Smooth muscle cell (in vitro differentiated cells): ENCODE measurements around the gene SPSB1. TPM values are rescaled to one million over a fixed set of nuclear protein-coding genes. Genes with fewer than 3 reads are reported as not detected.

ENCODE experiments used
- DNase-seq: peaks from one replicate; lab custom pipeline; 2025; ENCODE audit not compliant: unreplicated experiment; lab: John Stamatoyannopoulos, UW
- H2AFZ ChIP-seq: fragments of 200-600 bp; sonication (generic); 2 replicates; pipeline ENCODE4 v1.6.0; 2016; ENCODE audit warnings: antibody characterized with exemption, low read depth, mild to moderate bottlenecking
- H3F3A ChIP-seq: fragments of 200-600 bp; sonication (generic); 2 replicates; pipeline ENCODE4 v1.6.0; 2017; ENCODE audit warnings: antibody characterized with exemption, low read depth
- H3K27ac ChIP-seq: fragments of 200-600 bp; sonication (generic); 2 replicates; pipeline ENCODE4 v1.5.1; 2016; ENCODE audit warnings: low read depth, mild to moderate bottlenecking
- H3K27me3 ChIP-seq: fragments of 200-600 bp; sonication (generic); 2 replicates; pipeline ENCODE4 v1.6.1; 2016; ENCODE audit warnings: low read depth, mild to moderate bottlenecking
- H3K36me3 ChIP-seq: fragments of 200-600 bp; sonication (generic); 2 replicates; pipeline ENCODE4 v1.5.1; 2016; ENCODE audit warnings: low read depth
- H3K4me1 ChIP-seq: fragments of 200-600 bp; sonication (generic); 2 replicates; pipeline ENCODE4 v1.5.1; 2016; ENCODE audit warnings: low read depth
- H3K4me2 ChIP-seq: fragments of 200-600 bp; sonication (generic); 2 replicates; pipeline ENCODE4 v1.6.0; 2016; ENCODE audit warnings: mild to moderate bottlenecking
- H3K4me3 ChIP-seq: fragments of 200-600 bp; sonication (generic); 2 replicates; pipeline ENCODE4 v1.5.1; 2016; ENCODE audit warnings: mild to moderate bottlenecking
- H3K79me2 ChIP-seq: fragments of 200-600 bp; sonication (generic); 2 replicates; pipeline ENCODE4 v1.6.0; 2016; ENCODE audit warnings: low read depth, mild to moderate bottlenecking
- H3K9ac ChIP-seq: fragments of 200-600 bp; sonication (generic); 2 replicates; pipeline ENCODE4 v1.6.0; 2016; ENCODE audit warnings: low read depth
- H3K9me3 ChIP-seq: fragments of 200-600 bp; sonication (generic); replicated peaks from 2 replicates; pipeline ENCODE4 v1.5.1; 2016; ENCODE audit warnings: low read depth
- H4K20me1 ChIP-seq: fragments of 200-600 bp; sonication (generic); 2 replicates; pipeline ENCODE4 v1.6.0; 2016; ENCODE audit warnings: low read depth
- CTCF ChIP-seq: fragments of 200-600 bp; sonication (generic); IDR thresholded peaks from 2 replicates; pipeline ENCODE4 v1.5.1; 2017; ENCODE audit warnings: borderline replicate concordance, mild to moderate bottlenecking, antibody characterized with exemption; ENCODE audit not compliant: insufficient read depth, poor library complexity, severe bottlenecking
- WGBS: methylation state at CpG from one replicate; pipeline ENCODE4 v1.1.7; 2016; ENCODE audit warnings: low lambda C conversion rate; 5-methylcytosine and 5-hydroxymethylcytosine counted together
- polyA plus RNA-seq: library from polyadenylated mRNA; unstranded; fragments of >200 nt; fragmentation: Nextera tagmentation; extraction: Ambion mirVana; gene quantifications from 2 replicates; pipeline ENCODE4 v1.2.1, GENCODE V29; 2016
- total RNA-seq: library from RNA; depleted of rRNA; stranded (reverse); fragments of >200 nt; gene quantifications from 2 replicates; pipeline ENCODE4 v1.2.3, GENCODE V29; 2014

SPSB1 gene
- total and polyA plus RNA-seq, 2 experiments from 2014 or later, result 27.6 to 37.0 TPM

GRCh38 chr1:9262096-9262986 is 30.4 kb upstream of the SPSB1 start:
- H3K27me3 ChIP-seq, result no peaks in the 10 kb centered on the region
- no peaks in the 10 kb centered on the region for H3K4me1 ChIP-seq
- no peak overlapping the region for H3K4me2 ChIP-seq
- DNase-seq, result no peak
- H3K9me3 ChIP-seq, result no peaks in the 10 kb centered on the region
- TF ChIP-seq CTCF, result no peak
- no peak overlapping the region for H3K27ac ChIP-seq
- 95% methylated on average over 33 of the region's 33 CpGs for WGBS
- no peaks in the 10 kb centered on the region for H3F3A ChIP-seq
- no peaks in the 10 kb centered on the region for H3K36me3 ChIP-seq
- no peak overlapping the region for H3K9ac ChIP-seq
- H3K4me3 ChIP-seq, result no peak overlapping the region
- peaks cover 17% of the 10 kb centered on the region for H4K20me1 ChIP-seq
- H2AFZ ChIP-seq, result no peak overlapping the region
- H3K79me2 ChIP-seq, result peaks cover 21% of the 10 kb centered on the region

GRCh38 chr1:9263276-9263855 is 29.3 kb upstream of the SPSB1 start:
- H3K4me1 ChIP-seq, result no peaks in the 10 kb centered on the region

GRCh38 chr1:9263984-9264872 is 28.5 kb upstream of the SPSB1 start:
- Histone ChIP-seq H3K27me3 (no peaks in the 10 kb centered on the region), H3K9me3 (no peaks in the 10 kb centered on the region), H2AFZ (no peak overlapping the region), H3K4me1 (no peaks in the 10 kb centered on the region), H3K4me2 (no peak overlapping the region), H3K36me3 (no peaks in the 10 kb centered on the region), H3F3A (no peaks in the 10 kb centered on the region), H3K27ac (no peak overlapping the region), H3K79me2 (peaks cover 9% of the 10 kb centered on the region), H4K20me1 (peaks cover 17% of the 10 kb centered on the region), H3K9ac (no peak overlapping the region), H3K4me3 (no peak overlapping the region)
- DNase-seq, result no peak
- WGBS, result 97% methylated on average over 46 of the region's 50 CpGs
- no peak for TF ChIP-seq CTCF

More at GRCh38 chr1:9263276-9263855, 29.3 kb upstream of the SPSB1 start:
- no peak overlapping the region for H3K4me3 ChIP-seq
- no peaks in the 10 kb centered on the region for H3K27me3 ChIP-seq
- peaks cover 17% of the 10 kb centered on the region for H4K20me1 ChIP-seq
- H3F3A ChIP-seq, result no peaks in the 10 kb centered on the region
- H3K9me3 ChIP-seq, result no peaks in the 10 kb centered on the region
- H3K4me2 ChIP-seq, result no peak overlapping the region
- DNase-seq, result no peak
- no peak overlapping the region for H3K9ac ChIP-seq
- H3K27ac ChIP-seq, result no peak overlapping the region
- peaks cover 15% of the 10 kb centered on the region for H3K79me2 ChIP-seq
- 94% methylated on average over 26 of the region's 26 CpGs for WGBS
- TF ChIP-seq CTCF, result no peak
- no peaks in the 10 kb centered on the region for H3K36me3 ChIP-seq
- H2AFZ ChIP-seq, result no peak overlapping the region
